ENCODE measurements around the gene THBS3. TPM values are rescaled to one million over a fixed set of nuclear protein-coding genes. Genes with fewer than 3 reads are reported as not detected.

THBS3 gene
- total RNA-seq, 2 donors from 2014 or later: 10.9 to 11.2 TPM

DNA sequence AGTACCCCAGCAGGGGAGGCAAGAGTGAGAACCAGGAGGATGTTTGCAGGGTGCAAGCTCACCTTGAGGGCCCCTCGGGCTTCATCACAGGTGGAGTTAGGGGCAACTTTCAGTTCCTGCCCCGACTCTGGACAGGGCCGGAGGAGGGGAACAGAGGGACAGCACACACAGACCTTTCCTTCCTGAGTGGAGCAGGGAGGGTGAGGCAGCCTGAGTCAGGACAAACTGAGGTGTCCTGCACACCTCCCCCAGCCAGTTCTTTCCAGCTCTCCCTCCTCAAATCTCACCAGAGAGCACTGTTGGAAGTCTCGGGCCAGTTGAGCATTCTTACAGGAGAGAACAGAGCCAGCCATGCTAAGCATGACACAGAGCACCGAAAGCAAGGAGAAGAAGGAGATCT lies 46.1 kb upstream of the THBS3 start:
- no peaks in the 10 kb centered on the region for H3K9me3 ChIP-seq
- peak overlapping the region in 1 of 2 donors; percentile 91 for H3K4me3 ChIP-seq
- no peaks in the 10 kb centered on the region for H3K27me3 ChIP-seq
- H3K4me1 ChIP-seq: peaks cover 0 to 44% of the 10 kb centered on the region in 2 donors
- peak overlapping the region in 1 of 2 donors; percentile 97 for H3K27ac ChIP-seq
- TF ChIP-seq, protein P1, sequence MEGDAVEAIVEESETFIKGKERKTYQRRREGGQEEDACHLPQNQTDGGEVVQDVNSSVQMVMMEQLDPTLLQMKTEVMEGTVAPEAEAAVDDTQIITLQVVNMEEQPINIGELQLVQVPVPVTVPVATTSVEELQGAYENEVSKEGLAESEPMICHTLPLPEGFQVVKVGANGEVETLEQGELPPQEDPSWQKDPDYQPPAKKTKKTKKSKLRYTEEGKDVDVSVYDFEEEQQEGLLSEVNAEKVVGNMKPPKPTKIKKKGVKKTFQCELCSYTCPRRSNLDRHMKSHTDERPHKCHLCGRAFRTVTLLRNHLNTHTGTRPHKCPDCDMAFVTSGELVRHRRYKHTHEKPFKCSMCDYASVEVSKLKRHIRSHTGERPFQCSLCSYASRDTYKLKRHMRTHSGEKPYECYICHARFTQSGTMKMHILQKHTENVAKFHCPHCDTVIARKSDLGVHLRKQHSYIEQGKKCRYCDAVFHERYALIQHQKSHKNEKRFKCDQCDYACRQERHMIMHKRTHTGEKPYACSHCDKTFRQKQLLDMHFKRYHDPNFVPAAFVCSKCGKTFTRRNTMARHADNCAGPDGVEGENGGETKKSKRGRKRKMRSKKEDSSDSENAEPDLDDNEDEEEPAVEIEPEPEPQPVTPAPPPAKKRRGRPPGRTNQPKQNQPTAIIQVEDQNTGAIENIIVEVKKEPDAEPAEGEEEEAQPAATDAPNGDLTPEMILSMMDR (IDR thresholded peaks at IDR 0.05): no peak
- peaks cover 17% of the 10 kb centered on the region for H3K36me3 ChIP-seq
- DNase-seq (ENCODE audit: low spot score): no peak

GRCh38 chr1:155253208-155253607 lies 45.5 kb upstream of the THBS3 start:
- Histone ChIP-seq H3K4me1 (peaks cover 0 to 44% of the 10 kb centered on the region in 2 donors), H3K36me3 (peaks cover 14% of the 10 kb centered on the region), H3K27me3 (no peaks in the 10 kb centered on the region), H3K9me3 (no peaks in the 10 kb centered on the region), H3K4me3 (no peak overlapping the region), H3K27ac (no peak overlapping the region)
- TF ChIP-seq, protein P1 (IDR thresholded peaks at IDR 0.05): no peak
- DNase-seq (ENCODE audit: low spot score): no peak

- no peaks in the 10 kb centered on the region for H3K27me3 ChIP-seq
- TF ChIP-seq, protein P1 (IDR thresholded peaks at IDR 0.05): no peak
- no peak overlapping the region for H3K4me3 ChIP-seq
- H3K4me1 ChIP-seq: peaks cover 0 to 44% of the 10 kb centered on the region in 2 donors
- no peaks in the 10 kb centered on the region for H3K9me3 ChIP-seq
- no peak for DNase-seq (ENCODE audit: low spot score)
- H3K27ac ChIP-seq: no peak overlapping the region
- peaks cover 9% of the 10 kb centered on the region for H3K36me3 ChIP-seq
Measured at GRCh38 chr1:155251566-155251965, 43.9 kb upstream of the THBS3 start.

DNA sequence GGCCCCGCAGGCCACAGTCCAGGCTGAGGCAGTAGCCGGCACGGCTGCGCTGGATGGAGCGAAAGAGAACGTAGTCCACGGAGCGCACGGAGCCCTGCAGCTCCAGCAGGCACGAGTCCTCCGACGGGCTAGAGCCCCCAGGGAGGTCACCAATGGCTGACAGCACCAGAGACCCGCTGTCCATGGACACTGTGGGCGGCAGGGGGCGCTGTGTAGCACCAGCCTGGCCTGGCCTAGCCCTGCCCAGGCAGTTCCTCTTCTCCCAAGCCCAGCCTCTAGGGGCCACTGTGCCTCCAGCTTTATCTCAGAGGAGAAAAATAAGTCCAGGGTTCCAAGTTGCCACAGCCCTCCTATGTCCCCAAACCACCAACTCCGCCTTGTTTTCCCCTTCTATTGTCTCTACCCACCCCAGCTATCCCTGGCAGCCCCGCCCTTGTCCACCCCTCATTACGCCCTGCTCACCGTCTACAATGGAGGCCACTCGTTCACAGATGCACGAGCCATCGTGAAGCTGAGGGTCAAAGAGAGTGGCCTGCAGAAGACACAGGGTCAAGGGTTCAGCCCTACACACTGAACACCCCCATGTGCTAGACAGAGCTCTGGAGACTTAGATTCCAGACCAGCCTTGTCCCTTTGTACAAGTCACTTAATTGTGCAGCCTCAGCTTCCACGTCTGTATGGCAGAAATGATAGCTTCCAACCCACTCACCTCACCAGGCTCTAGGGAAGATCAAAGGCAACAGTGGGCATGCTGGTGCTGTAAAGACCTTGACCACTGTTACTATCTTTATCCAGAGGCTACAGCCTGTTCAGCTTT lies 43.1 kb upstream of the THBS3 start:
- Histone ChIP-seq H3K27ac (peak overlapping the region; percentile 37 to 49), H3K9me3 (no peaks in the 10 kb centered on the region), H3K4me1 (peaks cover 0 to 37% of the 10 kb centered on the region in 2 donors), H3K36me3 (peaks cover 9% of the 10 kb centered on the region), H3K27me3 (no peaks in the 10 kb centered on the region), H3K4me3 (peak overlapping the region; percentile 12 to 37)
- peak; percentile 91 for DNase-seq (ENCODE audit: low spot score)
- TF ChIP-seq, protein P1 (IDR thresholded peaks at IDR 0.05): peak; percentile 99 to 100

DNA sequence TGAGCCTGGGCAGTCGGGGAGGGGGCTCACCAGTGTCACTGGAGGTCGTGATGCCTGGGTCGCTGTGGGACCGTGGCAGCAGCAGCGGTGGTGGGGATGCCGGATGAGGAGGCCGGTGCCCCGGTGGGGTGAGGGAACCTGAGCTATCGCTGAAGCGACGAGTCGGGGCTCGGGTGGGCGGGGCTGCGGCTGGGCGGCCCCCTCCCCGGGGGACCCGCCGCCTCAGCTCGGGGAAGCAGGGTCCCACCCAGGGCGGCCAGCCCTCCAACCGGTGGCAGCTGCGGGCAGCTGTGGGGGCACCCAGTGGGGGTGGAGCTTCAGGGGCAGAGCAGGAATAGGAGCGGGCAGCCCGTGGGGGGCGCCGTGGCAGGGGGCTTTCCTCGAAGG lies 42.5 kb upstream of the THBS3 start:
- TF ChIP-seq, protein P1 (IDR thresholded peaks at IDR 0.05): no peak
- Histone ChIP-seq H3K27me3 (no peaks in the 10 kb centered on the region), H3K4me3 (peak overlapping the region; percentile 12 to 37), H3K4me1 (peaks cover 0 to 34% of the 10 kb centered on the region in 2 donors), H3K9me3 (no peaks in the 10 kb centered on the region), H3K36me3 (peaks cover 9% of the 10 kb centered on the region), H3K27ac (peak overlapping the region; percentile 37 to 49)
- no peak for DNase-seq (ENCODE audit: low spot score)
